ENCODE measurements around the gene BEST4.

Gene BEST4

DNA sequence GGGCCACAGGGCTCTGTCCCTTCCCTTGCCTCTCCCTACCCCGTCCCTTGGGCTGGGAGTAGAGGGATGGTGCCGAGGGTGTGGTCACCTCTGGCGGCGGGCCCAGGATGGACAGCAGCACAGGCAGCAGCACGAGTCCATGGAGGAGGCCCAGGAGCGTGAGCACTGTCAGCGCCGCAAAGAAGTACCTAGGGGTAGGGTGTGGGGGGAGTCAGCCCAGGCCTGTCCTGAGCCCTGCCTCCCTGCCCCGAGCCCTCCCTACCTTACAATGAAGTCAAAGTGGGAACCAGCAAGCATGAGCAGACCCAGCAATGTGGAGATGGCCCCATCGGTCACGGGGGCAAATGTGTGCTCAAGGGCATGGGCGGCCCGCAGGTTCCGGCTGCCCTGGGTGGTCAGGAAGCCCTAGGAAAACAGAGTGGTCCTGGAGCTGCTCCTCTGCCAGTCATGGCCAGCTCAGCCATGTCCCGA, 35.0 kb upstream of the BEST4 start:
- TF ChIP-seq, protein P1, sequence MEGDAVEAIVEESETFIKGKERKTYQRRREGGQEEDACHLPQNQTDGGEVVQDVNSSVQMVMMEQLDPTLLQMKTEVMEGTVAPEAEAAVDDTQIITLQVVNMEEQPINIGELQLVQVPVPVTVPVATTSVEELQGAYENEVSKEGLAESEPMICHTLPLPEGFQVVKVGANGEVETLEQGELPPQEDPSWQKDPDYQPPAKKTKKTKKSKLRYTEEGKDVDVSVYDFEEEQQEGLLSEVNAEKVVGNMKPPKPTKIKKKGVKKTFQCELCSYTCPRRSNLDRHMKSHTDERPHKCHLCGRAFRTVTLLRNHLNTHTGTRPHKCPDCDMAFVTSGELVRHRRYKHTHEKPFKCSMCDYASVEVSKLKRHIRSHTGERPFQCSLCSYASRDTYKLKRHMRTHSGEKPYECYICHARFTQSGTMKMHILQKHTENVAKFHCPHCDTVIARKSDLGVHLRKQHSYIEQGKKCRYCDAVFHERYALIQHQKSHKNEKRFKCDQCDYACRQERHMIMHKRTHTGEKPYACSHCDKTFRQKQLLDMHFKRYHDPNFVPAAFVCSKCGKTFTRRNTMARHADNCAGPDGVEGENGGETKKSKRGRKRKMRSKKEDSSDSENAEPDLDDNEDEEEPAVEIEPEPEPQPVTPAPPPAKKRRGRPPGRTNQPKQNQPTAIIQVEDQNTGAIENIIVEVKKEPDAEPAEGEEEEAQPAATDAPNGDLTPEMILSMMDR (IDR thresholded peaks at IDR 0.05; ENCODE audit: low read length, missing control alignments) = no peak
- DNase-seq (ENCODE audit: low read depth) = no peak
- no peak overlapping the region for H3K4me3 ChIP-seq (replicated peaks; ENCODE audit: low read depth, low read length)

DNA sequence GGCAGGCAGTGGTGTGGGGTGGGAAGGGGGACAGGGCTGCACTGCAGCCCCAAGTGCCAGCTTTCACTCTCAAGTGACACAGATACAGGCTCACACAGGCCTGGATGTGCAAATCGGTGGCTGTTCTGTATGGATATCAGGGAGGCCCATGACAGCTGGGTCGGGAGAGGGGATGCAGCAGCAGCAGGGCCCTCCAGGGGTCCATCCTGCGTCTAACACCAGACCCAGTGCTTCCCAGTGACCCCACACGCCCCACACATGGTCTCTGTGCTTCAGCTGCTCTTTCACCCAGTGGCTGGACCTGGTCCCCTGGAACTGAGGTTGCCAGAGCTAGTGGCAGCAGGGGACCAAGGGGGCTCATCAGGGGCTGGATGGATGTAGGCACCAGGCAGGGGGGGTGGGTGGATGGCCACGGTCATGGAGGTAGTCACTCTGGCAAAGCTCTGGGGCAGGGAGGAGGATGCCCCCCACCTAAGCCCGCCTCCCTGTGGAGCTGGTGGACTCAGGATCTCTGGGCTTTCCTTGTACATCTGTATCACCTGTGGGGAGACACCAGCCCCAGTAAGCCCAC, 34.2 kb upstream of the BEST4 start:
- TF ChIP-seq, protein P1 (IDR thresholded peaks at IDR 0.05; ENCODE audit: low read length, missing control alignments) = no peak
- H3K4me3 ChIP-seq (replicated peaks; ENCODE audit: low read depth, low read length) = no peak overlapping the region
- DNase-seq (ENCODE audit: low read depth) = no peak

DNA sequence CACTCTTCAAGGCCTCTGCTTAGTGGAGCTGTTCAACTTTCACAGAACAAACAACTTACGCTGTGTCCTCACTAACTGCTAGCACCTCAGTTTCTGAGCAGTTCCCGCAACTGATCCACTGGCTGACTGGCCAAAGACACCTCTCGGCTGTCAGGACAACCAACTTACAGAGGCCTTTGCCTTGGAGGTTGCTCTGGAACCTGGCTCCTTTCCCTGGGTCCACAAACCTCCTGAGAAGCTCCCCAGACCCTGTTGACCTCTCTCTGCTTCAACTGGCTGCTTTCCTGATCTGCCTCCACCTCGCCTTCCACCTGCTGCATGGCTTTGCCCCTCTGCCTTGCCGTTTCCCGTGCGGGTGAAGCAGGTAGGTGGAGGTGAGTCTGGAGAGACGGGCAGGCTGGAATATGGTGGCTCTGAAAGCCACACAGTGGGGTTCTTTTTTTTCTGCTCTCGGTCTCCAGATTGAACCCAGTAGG, 33.3 kb upstream of the BEST4 start:
- no peak overlapping the region for H3K4me3 ChIP-seq (replicated peaks; ENCODE audit: low read depth, low read length)
- DNase-seq (ENCODE audit: low read depth) = no peak
- TF ChIP-seq, protein P1 (IDR thresholded peaks at IDR 0.05; ENCODE audit: low read length, missing control alignments) = no peak

DNA sequence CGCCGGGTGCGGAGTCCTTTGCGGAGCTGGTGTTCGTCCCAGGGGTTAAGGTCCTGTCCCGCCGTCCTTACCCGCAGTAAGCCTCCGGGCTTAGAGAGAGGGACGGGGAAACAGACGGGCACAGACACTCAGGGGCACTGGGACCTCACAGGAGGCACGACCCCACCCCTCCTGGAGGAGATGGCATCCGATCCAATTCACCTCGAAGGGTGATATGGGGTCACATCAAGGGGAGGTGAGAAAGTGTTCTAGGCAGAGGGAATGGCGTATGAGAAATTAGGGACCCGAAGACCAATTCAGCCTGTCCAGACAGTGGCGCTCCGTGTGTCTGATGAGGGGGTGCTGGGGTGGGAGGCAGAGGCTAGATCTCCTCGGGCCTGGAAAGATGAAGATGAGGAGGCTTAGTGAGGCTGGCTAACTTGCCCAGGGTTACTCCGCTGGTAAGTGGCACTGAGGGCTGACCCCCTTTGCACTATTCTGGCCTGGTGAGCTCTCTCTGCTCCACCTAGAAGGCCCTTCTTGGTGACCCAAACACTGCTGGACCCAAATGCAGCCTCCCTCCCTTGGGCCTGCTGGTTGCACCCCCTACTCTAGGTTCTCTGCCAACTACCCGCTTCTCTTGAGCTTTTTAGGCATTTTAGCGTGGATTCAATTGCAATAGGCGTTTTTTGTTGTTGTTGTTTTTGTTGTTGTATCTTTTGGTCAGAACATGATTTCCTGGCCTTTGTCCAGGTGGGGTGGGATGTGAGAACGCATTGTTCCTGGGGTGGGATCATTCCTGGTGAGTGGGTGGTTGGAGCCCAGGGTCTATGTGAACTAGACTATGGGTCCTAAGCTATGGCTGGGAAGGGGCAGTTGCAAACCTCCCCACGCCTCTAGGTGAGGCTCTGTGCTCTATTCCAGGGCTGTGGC, 32.6 kb upstream of the BEST4 start:
- TF ChIP-seq, protein P1 (IDR thresholded peaks at IDR 0.05; ENCODE audit: low read length, missing control alignments) = no peak
- no peak for DNase-seq (ENCODE audit: low read depth)
- H3K4me3 ChIP-seq (replicated peaks; ENCODE audit: low read depth, low read length) = peak overlapping the region; percentile 57

DNA sequence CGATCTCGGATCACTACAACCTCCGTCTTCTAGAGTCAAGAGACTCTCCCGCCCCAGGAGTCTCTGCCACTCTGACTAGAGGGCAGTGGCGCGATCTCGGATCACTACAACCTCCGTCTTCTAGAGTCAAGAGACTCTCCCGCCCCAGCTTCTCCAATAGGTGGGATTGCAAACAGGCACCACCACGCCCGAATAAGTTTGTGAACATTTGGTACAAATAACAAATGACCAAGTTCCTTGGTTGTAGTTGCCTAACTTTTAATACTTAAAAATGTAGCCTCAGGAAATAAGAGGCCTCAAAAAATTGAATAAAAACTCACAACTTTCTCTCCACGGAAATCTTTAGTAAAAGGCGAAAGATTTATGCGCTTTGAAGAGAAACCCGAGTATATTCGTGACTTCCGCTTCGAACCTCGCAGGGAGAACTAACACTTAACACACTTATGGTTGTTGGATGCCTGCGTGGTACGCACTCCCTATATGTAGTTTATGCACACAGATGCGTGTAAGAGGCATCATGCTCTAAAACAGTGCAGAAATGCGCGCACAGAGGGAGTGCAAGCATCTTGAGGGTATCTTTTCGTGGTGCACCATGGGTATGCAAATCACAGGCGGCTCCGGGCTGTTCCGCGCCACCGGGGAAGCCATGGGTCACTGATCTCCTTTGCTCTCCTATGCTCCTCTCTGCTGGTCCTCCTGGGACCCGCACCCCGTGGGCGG, 31.8 kb upstream of the BEST4 start:
- TF ChIP-seq, protein P1 (IDR thresholded peaks at IDR 0.05; ENCODE audit: low read length, missing control alignments) = no peak
- peak; percentile 94 for DNase-seq (ENCODE audit: low read depth)
- peak overlapping the region; percentile 57 for H3K4me3 ChIP-seq (replicated peaks; ENCODE audit: low read depth, low read length)

DNA sequence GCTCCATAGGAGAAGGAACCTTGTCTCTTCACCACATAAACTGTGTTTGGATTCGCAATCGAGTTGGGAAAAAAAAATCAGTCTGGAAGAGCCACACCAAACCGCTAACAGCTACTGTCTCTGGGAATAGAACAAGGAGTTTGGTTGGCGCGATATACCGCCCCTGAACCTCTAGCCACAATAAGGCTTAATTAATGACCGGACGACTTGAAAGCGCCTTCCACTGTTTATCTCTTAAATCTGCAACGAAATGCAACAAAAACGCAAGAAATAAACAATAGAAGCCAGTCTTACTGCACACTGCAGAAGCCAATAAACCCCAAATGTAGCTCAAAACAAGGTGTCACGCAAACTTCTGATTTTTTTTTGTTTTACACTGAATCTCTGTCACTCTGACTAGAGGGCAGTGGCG, 31.2 kb upstream of the BEST4 start:
- no peak for DNase-seq (ENCODE audit: low read depth)
- TF ChIP-seq, protein P1 (IDR thresholded peaks at IDR 0.05; ENCODE audit: low read length, missing control alignments) = no peak
- peak overlapping the region; percentile 44 for H3K4me3 ChIP-seq (replicated peaks; ENCODE audit: low read depth, low read length)
